ENCODE measurements around the gene MYBPC1. TPM values are rescaled to one million over a fixed set of nuclear protein-coding genes. Genes with fewer than 3 reads are reported as not detected.

The MYBPC1 gene
- polyA plus RNA-seq, 3 donors = 0.04 to 0.16 TPM; not detected in 1

DNA sequence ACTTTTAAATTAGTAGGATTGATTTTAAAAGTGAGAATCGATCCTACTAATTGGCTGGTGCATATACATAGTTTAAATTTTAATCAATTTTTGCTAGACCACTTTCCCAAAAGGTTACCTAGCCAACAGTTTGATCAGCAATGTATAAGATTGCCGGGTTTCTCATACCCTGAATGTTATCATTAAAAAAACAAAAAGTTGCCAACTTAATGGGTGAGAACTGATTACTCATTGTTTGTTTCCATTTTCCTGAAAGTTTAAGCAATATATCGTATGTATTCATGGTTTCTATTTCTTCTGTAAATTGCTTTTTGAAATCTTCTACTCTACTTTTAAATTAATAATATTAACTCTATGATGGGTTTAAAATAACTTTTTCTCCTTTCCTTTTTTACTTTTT lies 4.4 kb upstream of the MYBPC1 start:
- Histone ChIP-seq H3K79me2 (ENCODE audit: insufficient read depth, low read length) (no peaks in the 10 kb centered on the region), H3K9me3 (replicated peaks in 1 of 2; ENCODE audit: control insufficient read depth in 1 of 2, insufficient read depth in 1 of 2, low read length in 2 of 2) (no peaks in the 10 kb centered on the region), H3K4me1 (ENCODE audit: control insufficient read depth in 1 of 2, insufficient read depth in 2 of 2, low read length in 2 of 2) (peaks cover 0 to 3% of the 10 kb centered on the region in 2 donors), H3K9ac (ENCODE audit: insufficient read depth, low read length, poor library complexity, severe bottlenecking) (no peak overlapping the region), H3K36me3 (replicated peaks in 1 of 2; ENCODE audit: control insufficient read depth in 1 of 2, insufficient read depth in 2 of 2, low read length in 2 of 2) (no peaks in the 10 kb centered on the region), H3K4me2 (replicated peaks; ENCODE audit: extremely low read depth, low read length, poor library complexity, severe bottlenecking) (no peak overlapping the region), H2AFZ (ENCODE audit: insufficient read depth, low read depth, low read length, poor library complexity, severe bottlenecking) (no peak overlapping the region), H3K27ac (ENCODE audit: low read depth in 1 of 2, low read length in 2 of 2) (no peak overlapping the region), H3K27me3 (ENCODE audit: control insufficient read depth in 2 of 2, insufficient read depth in 2 of 2, low read length in 2 of 2) (no peaks in the 10 kb centered on the region), H3K4me3 (replicated peaks in 1 of 3; ENCODE audit: low read depth in 2 of 3, low read length in 3 of 3) (no peak overlapping the region), H4K20me1 (ENCODE audit: insufficient read depth, low read length) (no peaks in the 10 kb centered on the region)
- Mint-ChIP-seq H3K27me3 (ENCODE audit: low read depth in 3 of 3) (peaks cover 2 to 6% (median 4%) of the 10 kb centered on the region in 3 donors), H3K27ac (no peak overlapping the region), H3K4me3 (no peak overlapping the region), H3K4me1 (peaks cover 15% of the 10 kb centered on the region), H3K36me3 (no peaks in the 10 kb centered on the region), H3K9me3 (peaks cover 0 to 5% (median 0%) of the 10 kb centered on the region in 7 donors)
- DNase-seq = no peak
- intact Hi-C loops (cut with micrococcal nuclease) = no loop called here
- no CpG with 5 or more reads among the region's 3 CpGs for WGBS (ENCODE audit: insufficient coverage)
- TF ChIP-seq, protein P1, sequence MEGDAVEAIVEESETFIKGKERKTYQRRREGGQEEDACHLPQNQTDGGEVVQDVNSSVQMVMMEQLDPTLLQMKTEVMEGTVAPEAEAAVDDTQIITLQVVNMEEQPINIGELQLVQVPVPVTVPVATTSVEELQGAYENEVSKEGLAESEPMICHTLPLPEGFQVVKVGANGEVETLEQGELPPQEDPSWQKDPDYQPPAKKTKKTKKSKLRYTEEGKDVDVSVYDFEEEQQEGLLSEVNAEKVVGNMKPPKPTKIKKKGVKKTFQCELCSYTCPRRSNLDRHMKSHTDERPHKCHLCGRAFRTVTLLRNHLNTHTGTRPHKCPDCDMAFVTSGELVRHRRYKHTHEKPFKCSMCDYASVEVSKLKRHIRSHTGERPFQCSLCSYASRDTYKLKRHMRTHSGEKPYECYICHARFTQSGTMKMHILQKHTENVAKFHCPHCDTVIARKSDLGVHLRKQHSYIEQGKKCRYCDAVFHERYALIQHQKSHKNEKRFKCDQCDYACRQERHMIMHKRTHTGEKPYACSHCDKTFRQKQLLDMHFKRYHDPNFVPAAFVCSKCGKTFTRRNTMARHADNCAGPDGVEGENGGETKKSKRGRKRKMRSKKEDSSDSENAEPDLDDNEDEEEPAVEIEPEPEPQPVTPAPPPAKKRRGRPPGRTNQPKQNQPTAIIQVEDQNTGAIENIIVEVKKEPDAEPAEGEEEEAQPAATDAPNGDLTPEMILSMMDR (IDR thresholded peaks at IDR 0.05) = no peak

DNA sequence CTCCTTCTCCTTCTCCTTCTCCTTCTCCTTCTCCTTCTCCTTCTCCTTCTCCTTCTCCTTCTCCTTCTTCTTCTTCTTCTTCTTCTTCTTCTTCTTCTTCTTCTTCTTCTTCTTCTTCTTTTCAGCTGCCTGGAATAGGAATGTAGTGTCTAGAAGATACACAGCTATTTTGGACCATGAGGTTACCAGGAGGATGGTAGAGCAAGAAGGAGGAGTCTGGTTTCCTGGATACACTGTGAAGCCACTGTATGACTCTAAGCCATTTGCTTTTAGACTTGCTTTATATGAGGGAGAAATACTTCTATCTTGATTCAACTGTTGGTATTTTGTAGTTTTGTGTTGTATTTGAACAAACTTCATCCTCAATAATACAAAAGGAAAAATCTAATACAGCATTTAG lies 3.0 kb upstream of the MYBPC1 start:
- no peak for DNase-seq
- no peak overlapping the region for H3K4me3 Mint-ChIP-seq
- H3K4me1 Mint-ChIP-seq = peaks cover 16% of the 10 kb centered on the region

More for the DNA sequence above, 3.0 kb upstream of the MYBPC1 start:
- H3K4me3 ChIP-seq (replicated peaks in 1 of 3; ENCODE audit: low read depth in 2 of 3, low read length in 3 of 3) = no peak overlapping the region
- H3K27me3 ChIP-seq (ENCODE audit: control insufficient read depth in 2 of 2, insufficient read depth in 2 of 2, low read length in 2 of 2) = no peaks in the 10 kb centered on the region
- intact Hi-C loops (cut with micrococcal nuclease) = no loop called here
- TF ChIP-seq, protein P1 (IDR thresholded peaks at IDR 0.05) = no peak
- peaks cover 0 to 3% of the 10 kb centered on the region in 2 donors for H3K4me1 ChIP-seq (ENCODE audit: control insufficient read depth in 1 of 2, insufficient read depth in 2 of 2, low read length in 2 of 2)
- no peaks in the 10 kb centered on the region for H4K20me1 ChIP-seq (ENCODE audit: insufficient read depth, low read length)
- H3K27ac ChIP-seq (ENCODE audit: low read depth in 1 of 2, low read length in 2 of 2) = no peak overlapping the region
- H3K79me2 ChIP-seq (ENCODE audit: insufficient read depth, low read length) = no peaks in the 10 kb centered on the region
- no peaks in the 10 kb centered on the region for H3K9me3 ChIP-seq (replicated peaks in 1 of 2; ENCODE audit: control insufficient read depth in 1 of 2, insufficient read depth in 1 of 2, low read length in 2 of 2)
- peak overlapping the region in 2 of 7 donors; percentile 2 to 32 for H3K27ac Mint-ChIP-seq
- no peaks in the 10 kb centered on the region for H3K36me3 Mint-ChIP-seq
- H3K27me3 Mint-ChIP-seq (ENCODE audit: low read depth in 3 of 3) = peaks cover 2 to 6% (median 4%) of the 10 kb centered on the region in 3 donors
- H3K9ac ChIP-seq (ENCODE audit: insufficient read depth, low read length, poor library complexity, severe bottlenecking) = no peak overlapping the region
- H3K9me3 Mint-ChIP-seq = peaks cover 0 to 5% (median 0%) of the 10 kb centered on the region in 7 donors
- no peak overlapping the region for H3K4me2 ChIP-seq (replicated peaks; ENCODE audit: extremely low read depth, low read length, poor library complexity, severe bottlenecking)
- no peaks in the 10 kb centered on the region for H3K36me3 ChIP-seq (replicated peaks in 1 of 2; ENCODE audit: control insufficient read depth in 1 of 2, insufficient read depth in 2 of 2, low read length in 2 of 2)
- H2AFZ ChIP-seq (ENCODE audit: insufficient read depth, low read depth, low read length, poor library complexity, severe bottlenecking) = no peak overlapping the region
